ENCODE data around the gene SPESP1. TPM values are rescaled to one million over a fixed set of nuclear protein-coding genes. Genes with fewer than 3 reads are reported as not detected.
A peak's percentile ranks its signal among the peaks of the same experiment; 100 is the strongest.

SPESP1 gene
- total and polyA plus RNA-seq, 9 of the 15 experiments (the other 6 are each of a cell fraction or from before 2014, with no cell fraction given), result not detected

GRCh38 chr15:68991723-68992122 is 61.4 kb downstream of the SPESP1 start (continued):
- TF ChIP-seq SRSF3 (IDR thresholded peaks at IDR 0.05; ENCODE audit: insufficient read depth, low read length) (no peak), CHD7 (IDR thresholded peaks at IDR 0.05; ENCODE audit: low read depth, low read length) (no peak), DLX4 (CRISPR knock-in tag; IDR thresholded peaks at IDR 0.05) (no peak), KLF10 (CRISPR knock-in tag; IDR thresholded peaks at IDR 0.05) (no peak), ZKSCAN8 (CRISPR knock-in tag; IDR thresholded peaks at IDR 0.05) (peak; percentile 87), USF2 (CRISPR knock-in tag; IDR thresholded peaks at IDR 0.05) (no peak), ZNF197 (CRISPR knock-in tag; IDR thresholded peaks at IDR 0.05; ENCODE audit: low read depth) (peak; percentile 80; the same call in 1 of the 2 replicates), ZNF134 (CRISPR knock-in tag; conservative IDR thresholded peaks at IDR 0.05) (no peak), ZNF175 (CRISPR knock-in tag; IDR thresholded peaks at IDR 0.05; ENCODE audit: low read depth) (peak; percentile 92), MIER1 (IDR thresholded peaks at IDR 0.05; ENCODE audit: low read depth) (no peak), EWSR1 (IDR thresholded peaks at IDR 0.05; ENCODE audit: borderline replicate concordance, low read depth, partially characterized antibody) (no peak), ATF4 (CRISPR knock-in tag; IDR thresholded peaks at IDR 0.05) (peak; percentile 80), HOMEZ (CRISPR knock-in tag; IDR thresholded peaks at IDR 0.05) (no peak)

Measured in K562 (cell line).